Measurements from ENCODE around the gene SMIM36. TPM values are rescaled to one million over a fixed set of nuclear protein-coding genes. Genes with fewer than 3 reads are reported as not detected.

SMIM36 gene
- total and polyA plus RNA-seq, 2 of the 8 experiments (the other 6 are each of a cell fraction or from before 2014, with no cell fraction given) = not detected

DNA sequence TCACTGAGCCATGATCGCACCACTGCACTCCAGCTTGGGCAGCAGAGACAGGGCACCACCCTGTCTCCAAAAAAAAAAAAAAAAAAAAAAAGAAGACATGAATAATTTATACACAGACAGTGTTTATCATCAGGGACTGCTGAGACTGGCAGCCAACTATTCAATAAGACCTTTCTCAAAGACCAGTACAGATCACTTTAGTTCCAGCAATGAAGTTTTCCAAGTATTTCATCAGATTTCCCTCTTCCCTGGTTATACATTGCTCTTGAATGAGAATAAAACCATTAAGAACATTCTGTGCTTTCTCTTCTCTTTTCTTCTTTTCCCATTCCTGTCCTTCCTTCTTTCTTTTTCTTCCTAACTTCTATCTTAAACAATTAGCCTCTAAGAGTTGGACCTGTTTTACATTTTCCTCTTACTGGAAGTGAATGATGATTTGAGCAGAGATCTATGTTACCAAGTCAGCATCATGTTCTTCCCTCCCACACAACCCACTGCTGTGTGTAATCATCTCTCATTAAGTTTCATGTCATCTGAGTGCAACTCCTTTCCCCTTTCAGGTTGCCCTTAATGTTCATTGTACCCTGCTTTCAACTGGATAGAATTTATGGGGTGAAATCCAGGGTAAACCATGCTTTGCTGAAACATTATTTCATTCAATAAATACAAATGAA is 35.9 kb upstream of the SMIM36 start:
- Histone ChIP-seq H3K56ac (replicated peaks; ENCODE audit: insufficient read length, low read depth, low read length) (no peak overlapping the region), H4K20me1 (replicated peaks in 1 of 2; ENCODE audit: control insufficient read depth in 1 of 2, insufficient read depth in 2 of 2, low read length in 2 of 2) (no peaks in the 10 kb centered on the region), H2BK5ac (ENCODE audit: low read depth, low read length) (no peak overlapping the region), H3K4me2 (ENCODE audit: insufficient read depth in 1 of 2, low read depth in 2 of 2, low read length in 2 of 2) (no peak overlapping the region), H3K23me2 (ENCODE audit: low read depth, low read length) (no peaks in the 10 kb centered on the region; the same call in 1 of the 2 replicates), H3K9me3 (ENCODE audit: insufficient read depth in 2 of 2, low read depth in 1 of 2, low read length in 1 of 2) (no peaks in the 10 kb centered on the region), H3K4me1 (replicated peaks in 1 of 4; ENCODE audit: control insufficient read depth in 3 of 4, insufficient read depth in 4 of 4, low read length in 3 of 4) (peaks cover 0 to 2% (median 2%) of the 10 kb centered on the region in 4 experiments; a peak in 2 of 7 replicates), H3K27ac (ENCODE audit: low read depth, low read length) (no peak overlapping the region), H3K36me3 (ENCODE audit: control insufficient read depth in 2 of 4, insufficient read depth in 4 of 4, low read length in 3 of 4) (no peaks in the 10 kb centered on the region), H3K4me3 (ENCODE audit: extremely low read depth in 1 of 4, insufficient read depth in 2 of 4, low read depth in 3 of 4, low read length in 4 of 4) (no peak overlapping the region), H3K4ac (replicated peaks; ENCODE audit: insufficient read length, low read depth, low read length) (no peak overlapping the region), H2BK20ac (ENCODE audit: low read length) (no peak overlapping the region), H2BK12ac (ENCODE audit: low read depth, low read length) (no peak overlapping the region), H2AK5ac (ENCODE audit: low read depth, low read length) (no peak overlapping the region), H4K8ac (ENCODE audit: extremely low read depth, insufficient read depth, low read length) (no peak overlapping the region), H3K18ac (ENCODE audit: extremely low read depth, low read length) (no peak overlapping the region), H3K14ac (ENCODE audit: insufficient read length) (no peak overlapping the region), H3K79me2 (ENCODE audit: control insufficient read depth in 1 of 2, insufficient read depth in 2 of 2, low read length in 2 of 2) (no peaks in the 10 kb centered on the region), H3K9ac (replicated peaks in 1 of 4; ENCODE audit: extremely low read depth in 1 of 4, low read depth in 3 of 4, low read length in 3 of 4) (no peak overlapping the region), H4K5ac (ENCODE audit: insufficient read length, low read depth, low read length) (no peak overlapping the region), H4K91ac (replicated peaks; ENCODE audit: insufficient read length, low read length) (no peak overlapping the region), H2BK15ac (ENCODE audit: low read length) (no peak overlapping the region), H2AFZ (ENCODE audit: low read length) (no peak overlapping the region), H2BK120ac (replicated peaks; ENCODE audit: low read depth, low read length) (no peak overlapping the region), H3K27me3 (replicated peaks in 1 of 4; ENCODE audit: control insufficient read depth in 3 of 4, extremely low read depth in 1 of 4, insufficient read depth in 3 of 4, low read length in 3 of 4) (no peaks in the 10 kb centered on the region), H3K23ac (ENCODE audit: insufficient read length) (no peak overlapping the region), H3K79me1 (ENCODE audit: low read depth, low read length) (no peaks in the 10 kb centered on the region)
- 78% methylated on average over 1 of the region's 1 CpG; no CpG with 5 or more reads in 1 of the 2 experiments for WGBS, 2 experiments (ENCODE audit: extremely low coverage in 1 of 2, insufficient coverage in 1 of 2, insufficient read length in 1 of 2, insufficient replicate concordance in 2 of 2, low coverage in 1 of 2, low lambda C conversion rate in 2 of 2, missing lambda C conversion rate in 1 of 2)
- ChIA-PET POLR2A (ENCODE audit: partially characterized antibody) (no interaction called here), CTCF (ENCODE audit: partially characterized antibody) (interaction anchor here (0.6 to 1.9 kb wide), 9 partner anchors 20 to 273 kb away, joined by 3 to 16 read pairs (median 5); no protein-coding TSS in a partner anchor)
- no peak for DNase-seq (ENCODE audit: low read depth in 1 of 2, low spot score in 2 of 2)
- no peak for FAIRE-seq
- TF ChIP-seq, protein P1, sequence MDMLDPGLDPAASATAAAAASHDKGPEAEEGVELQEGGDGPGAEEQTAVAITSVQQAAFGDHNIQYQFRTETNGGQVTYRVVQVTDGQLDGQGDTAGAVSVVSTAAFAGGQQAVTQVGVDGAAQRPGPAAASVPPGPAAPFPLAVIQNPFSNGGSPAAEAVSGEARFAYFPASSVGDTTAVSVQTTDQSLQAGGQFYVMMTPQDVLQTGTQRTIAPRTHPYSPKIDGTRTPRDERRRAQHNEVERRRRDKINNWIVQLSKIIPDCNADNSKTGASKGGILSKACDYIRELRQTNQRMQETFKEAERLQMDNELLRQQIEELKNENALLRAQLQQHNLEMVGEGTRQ (IDR thresholded peaks at IDR 0.05; ENCODE audit: low read length) = no peak

Measured in H1 (cell line).